NCI-H526 treated with DMSO at 0.1 percent for 48 hours (cell line): ENCODE results near the gene CCDC137.
A peak's percentile ranks its signal among the peaks of the same experiment; 100 is the strongest.

Experiments
- DNase-seq: peaks from one replicate; lab custom pipeline; 2025; lab: John Stamatoyannopoulos, UW

Gene CCDC137

GRCh38 chr17:81683208-81683583 lies 16.7 kb downstream of the CCDC137 start:
- no peak for DNase-seq

GRCh38 chr17:81683584-81684441 lies 17.3 kb downstream of the CCDC137 start, which contains the start of the genes ARL16 and HGS:
ARL16 (minus strand) TSS chr17:81683797; CDS start chr17:81683753, 44 bp downstream.
HGS (plus strand) TSS chr17:81684011; CDS start chr17:81684067, 56 bp downstream.
- peak; percentile 97 for DNase-seq

GRCh38 chr17:81684442-81684911 lies 17.9 kb downstream of the CCDC137 start:
- no peak for DNase-seq

- DNase-seq: no peak
These were observed 18.6 kb downstream of the CCDC137 start for GRCh38 chr17:81685108-81685507.

- DNase-seq: no peak
These were observed 20.1 kb downstream of the CCDC137 start for GRCh38 chr17:81686614-81687013.

- no peak for DNase-seq
These were observed 21.4 kb downstream of the CCDC137 start for GRCh38 chr17:81687770-81688541.

- no peak for DNase-seq
These were observed 22.1 kb downstream of the CCDC137 start for GRCh38 chr17:81688616-81689015.

- no peak for DNase-seq
These were observed 23.5 kb downstream of the CCDC137 start for GRCh38 chr17:81690066-81690465.

GRCh38 chr17:81690549-81690948 lies 24.0 kb downstream of the CCDC137 start:
- no peak for DNase-seq

- DNase-seq: no peak
These were observed 24.7 kb downstream of the CCDC137 start for GRCh38 chr17:81691196-81691595.

GRCh38 chr17:81691608-81692007 lies 25.1 kb downstream of the CCDC137 start:
- DNase-seq: no peak

- DNase-seq: no peak
These were observed 27.1 kb downstream of the CCDC137 start for GRCh38 chr17:81693509-81694210.

- DNase-seq: no peak
These were observed 28.3 kb downstream of the CCDC137 start for GRCh38 chr17:81694810-81695209.

- no peak for DNase-seq
These were observed 28.7 kb downstream of the CCDC137 start for GRCh38 chr17:81695211-81695610.

- DNase-seq: no peak
These were observed 29.3 kb downstream of the CCDC137 start for GRCh38 chr17:81695801-81696200.

GRCh38 chr17:81696218-81696941 lies 29.8 kb downstream of the CCDC137 start:
- no peak for DNase-seq

GRCh38 chr17:81697261-81698044 lies 30.9 kb downstream of the CCDC137 start:
- DNase-seq: no peak

GRCh38 chr17:81700353-81701287 lies 34.1 kb downstream of the CCDC137 start:
- DNase-seq: no peak

- DNase-seq: no peak
These were observed 34.9 kb downstream of the CCDC137 start for GRCh38 chr17:81701288-81702071.
